Measurements from ENCODE around the gene OSBPL6.
"Not testable (repeated sequence)": the region's sequence is repeated elsewhere in the genome, so short reads cannot be mapped to it uniquely, and the experiment has no call there.

OSBPL6 gene

GRCh38 chr2:178350051-178350450, 155.7 kb downstream of the OSBPL6 start:
- DNase-seq (ENCODE audit: low read depth in 2 of 2) = no peak

GRCh38 chr2:178357704-178358103, 163.4 kb downstream of the OSBPL6 start:
- not testable (repeated sequence) for DNase-seq (ENCODE audit: low read depth in 2 of 2)

DNA sequence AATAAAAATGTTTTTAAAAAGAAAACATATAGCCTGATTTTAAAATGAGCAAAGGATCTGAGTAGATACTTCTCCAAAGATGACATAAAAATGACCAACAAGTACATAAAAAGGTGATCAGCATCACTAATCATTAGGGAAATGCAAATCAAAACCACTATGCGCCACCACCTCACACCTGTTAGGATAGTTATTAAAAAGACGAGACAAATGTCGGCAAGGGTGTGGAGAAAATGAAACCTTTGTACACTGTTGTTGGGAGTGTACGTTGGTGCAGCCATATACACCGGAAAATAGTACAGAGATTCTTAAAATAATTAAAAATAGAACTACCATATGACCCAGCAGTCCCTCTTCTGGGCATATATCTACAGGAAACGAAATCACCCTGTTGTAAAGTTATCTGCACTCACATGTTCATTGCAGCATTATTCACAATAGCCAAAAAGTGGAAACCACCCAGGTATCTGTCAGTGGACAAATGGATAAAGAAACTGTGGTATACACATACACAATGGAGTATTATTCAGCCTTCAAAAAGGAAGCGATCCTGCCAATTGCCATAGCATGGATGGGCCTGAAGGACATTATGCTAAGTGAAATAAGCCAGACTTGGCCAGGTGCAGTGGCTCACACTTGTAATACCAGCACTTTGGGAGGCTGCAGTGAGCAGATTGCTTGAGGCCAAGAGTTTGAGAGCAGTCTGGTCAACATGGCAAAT, 165.0 kb downstream of the OSBPL6 start:
- DNase-seq (ENCODE audit: low read depth in 2 of 2) = no peak

DNA sequence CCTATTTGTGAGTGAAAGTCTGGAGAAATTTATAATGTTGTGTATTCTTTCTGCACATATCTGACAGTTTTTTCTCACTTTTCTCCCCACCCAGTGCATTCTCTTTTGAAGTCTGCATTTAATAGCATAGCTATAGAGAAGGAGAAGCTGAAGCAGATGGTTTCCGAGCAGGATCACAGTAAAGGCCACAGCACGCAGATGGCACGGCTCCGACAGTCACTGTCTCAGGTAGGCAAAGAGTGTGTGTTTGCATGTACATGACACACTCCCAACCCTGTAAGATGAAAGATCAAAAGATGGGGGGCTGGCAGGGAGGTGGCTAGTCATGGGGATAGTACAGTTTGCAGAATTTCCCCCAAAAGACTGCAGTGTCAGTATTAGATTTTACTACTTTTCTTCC, 167.3 kb downstream of the OSBPL6 start:
- DNase-seq (ENCODE audit: low read depth in 2 of 2) = no peak

- peak; percentile 6 to 8 for DNase-seq (ENCODE audit: low read depth in 2 of 2)
Observed at GRCh38 chr2:178363252-178363651, 168.9 kb downstream of the OSBPL6 start.

DNA sequence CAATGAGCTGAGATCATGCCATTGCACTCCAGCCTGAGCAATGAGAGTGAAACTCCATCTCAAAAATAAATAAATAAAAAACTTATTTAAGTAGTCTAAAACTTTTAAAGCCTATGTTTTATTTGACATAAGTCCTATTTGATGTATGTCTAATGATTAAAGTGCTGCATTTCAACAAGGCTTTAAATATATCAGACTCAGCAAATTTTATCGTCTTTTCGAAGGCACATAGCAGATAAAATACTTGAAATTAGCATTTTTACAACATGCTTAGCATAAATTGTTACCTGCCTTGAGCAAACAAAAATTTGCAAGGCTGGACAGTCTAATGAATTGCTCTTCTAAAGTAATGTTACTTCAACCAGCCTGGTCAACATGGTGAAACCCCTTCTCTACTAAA, 170.8 kb downstream of the OSBPL6 start:
- DNase-seq (ENCODE audit: low read depth in 2 of 2) = no peak

- no peak for DNase-seq (ENCODE audit: low read depth in 2 of 2)
Observed at GRCh38 chr2:178366412-178366811, 172.1 kb downstream of the OSBPL6 start.

GRCh38 chr2:178367344-178367743, 173.0 kb downstream of the OSBPL6 start:
- no peak for DNase-seq (ENCODE audit: low read depth in 2 of 2)

DNA sequence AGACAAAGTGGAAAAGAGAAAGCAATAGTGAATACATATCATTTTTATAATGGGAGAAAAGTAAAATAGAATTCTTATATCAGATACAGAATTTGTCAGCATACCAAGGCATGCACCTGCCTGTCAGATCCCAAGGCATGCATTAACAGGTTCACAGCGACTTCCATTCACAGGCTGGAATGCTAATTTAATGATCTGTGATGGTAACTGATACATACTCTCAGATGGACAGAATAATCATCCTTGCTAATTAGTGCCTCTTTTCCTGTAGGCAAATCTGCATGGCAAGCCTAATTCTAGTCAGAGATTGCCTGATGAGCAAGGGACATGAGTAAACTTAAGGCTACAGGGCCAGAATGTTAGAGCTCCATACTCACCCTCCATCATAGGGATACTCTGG, 180.6 kb downstream of the OSBPL6 start:
- no peak for DNase-seq (ENCODE audit: low read depth in 2 of 2)

- no peak for DNase-seq (ENCODE audit: low read depth in 2 of 2)
Observed at GRCh38 chr2:178377046-178377445, 182.7 kb downstream of the OSBPL6 start.

DNA sequence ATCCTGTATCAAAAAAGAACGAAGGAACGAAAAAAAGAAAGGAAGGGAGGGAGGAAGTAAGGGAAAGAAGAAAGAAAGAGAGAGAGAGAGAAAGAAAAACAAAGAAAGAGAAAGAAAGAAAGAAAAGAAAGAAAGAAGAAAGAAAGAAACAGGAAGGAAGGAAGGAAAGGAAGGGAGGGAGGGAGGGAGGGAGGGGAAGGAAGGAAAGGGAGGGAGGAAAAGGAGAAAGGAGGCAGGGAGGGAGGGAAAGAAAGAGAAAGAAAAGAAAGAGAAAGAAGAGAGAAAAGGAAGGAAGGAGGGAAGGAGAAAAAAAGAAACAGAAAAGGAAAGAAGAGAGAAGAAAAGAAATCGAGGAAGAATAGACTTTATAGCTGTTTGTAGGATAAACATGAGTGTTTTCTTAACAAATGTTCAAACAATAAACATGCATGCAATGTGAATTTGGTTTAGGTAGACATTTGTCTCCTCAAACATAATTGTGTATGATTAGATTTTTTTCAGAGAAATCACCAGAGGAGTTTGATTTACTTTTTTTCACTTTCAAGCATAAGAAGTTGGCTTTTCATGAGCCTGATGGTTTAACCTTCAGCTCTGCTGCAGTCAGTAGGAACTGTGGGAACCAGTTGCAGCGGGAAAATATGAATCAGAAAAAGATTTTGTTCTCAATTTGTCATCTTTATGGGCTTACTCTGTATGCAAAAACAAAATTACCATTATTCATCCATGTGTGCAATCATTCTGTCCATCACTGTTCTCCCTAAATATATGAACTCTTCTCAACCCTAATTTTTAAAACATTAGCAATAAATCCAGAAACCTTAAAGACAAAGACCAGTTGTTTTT, 185.1 kb downstream of the OSBPL6 start:
- no peak for DNase-seq (ENCODE audit: low read depth in 2 of 2)

DNA sequence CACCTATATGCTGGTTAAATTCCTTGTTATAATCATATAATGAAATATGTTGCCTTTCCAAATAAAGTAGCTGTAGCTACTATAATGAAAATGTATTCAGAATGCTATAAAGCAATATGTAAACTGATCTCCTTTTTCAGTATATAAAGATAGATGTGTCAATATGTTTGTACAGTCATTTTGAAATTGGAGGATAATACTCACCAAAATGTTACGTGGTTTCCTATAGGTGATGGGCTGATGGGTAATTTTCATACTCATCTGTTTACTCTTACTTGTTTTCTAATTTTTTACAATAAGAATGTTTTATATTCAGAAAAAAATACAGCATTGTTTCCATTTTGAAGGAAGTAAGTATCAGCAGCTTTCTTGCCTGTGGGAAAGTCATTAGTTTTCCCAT, 186.5 kb downstream of the OSBPL6 start:
- no peak for DNase-seq (ENCODE audit: low read depth in 2 of 2)

GRCh38 chr2:178383718-178384117, 189.4 kb downstream of the OSBPL6 start:
- DNase-seq (ENCODE audit: low read depth in 2 of 2) = no peak

DNA sequence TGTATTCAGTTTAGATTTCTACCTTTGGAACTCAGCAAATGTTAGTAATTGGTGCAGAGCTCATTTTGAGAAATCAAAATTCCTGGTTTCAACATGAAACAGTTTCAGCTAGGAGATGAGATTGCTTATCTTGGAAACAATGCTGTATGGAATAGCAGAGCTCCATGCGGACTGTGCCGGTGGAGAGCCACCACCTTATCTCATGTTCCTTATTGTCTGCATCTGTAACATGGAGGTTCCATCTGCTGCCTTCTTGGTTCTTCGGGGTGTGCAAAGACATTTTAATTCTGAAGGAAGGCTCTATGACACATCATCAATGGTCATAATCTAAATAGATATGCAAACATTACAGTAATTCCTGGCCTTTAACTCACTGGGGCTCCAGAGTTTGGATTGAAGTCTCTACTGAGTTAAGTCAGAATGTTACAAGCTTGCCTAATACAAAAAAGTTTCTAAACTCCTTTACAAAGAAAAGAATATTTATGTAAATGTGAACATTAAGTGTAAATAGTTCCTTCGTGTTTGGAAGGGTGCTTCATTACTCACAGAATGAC, 191.4 kb downstream of the OSBPL6 start:
- no peak for DNase-seq (ENCODE audit: low read depth in 2 of 2)

GRCh38 chr2:178386986-178387597, 192.8 kb downstream of the OSBPL6 start:
- DNase-seq (ENCODE audit: low read depth in 2 of 2) = no peak

- no peak for DNase-seq (ENCODE audit: low read depth in 2 of 2)
Observed at GRCh38 chr2:178388287-178388686, 194.0 kb downstream of the OSBPL6 start.

- DNase-seq (ENCODE audit: low read depth in 2 of 2) = no peak
Observed at GRCh38 chr2:178391701-178392100, 197.4 kb downstream of the OSBPL6 start.

GRCh38 chr2:178392215-178392614, 197.9 kb downstream of the OSBPL6 start:
- no peak for DNase-seq (ENCODE audit: low read depth in 2 of 2)

DNA sequence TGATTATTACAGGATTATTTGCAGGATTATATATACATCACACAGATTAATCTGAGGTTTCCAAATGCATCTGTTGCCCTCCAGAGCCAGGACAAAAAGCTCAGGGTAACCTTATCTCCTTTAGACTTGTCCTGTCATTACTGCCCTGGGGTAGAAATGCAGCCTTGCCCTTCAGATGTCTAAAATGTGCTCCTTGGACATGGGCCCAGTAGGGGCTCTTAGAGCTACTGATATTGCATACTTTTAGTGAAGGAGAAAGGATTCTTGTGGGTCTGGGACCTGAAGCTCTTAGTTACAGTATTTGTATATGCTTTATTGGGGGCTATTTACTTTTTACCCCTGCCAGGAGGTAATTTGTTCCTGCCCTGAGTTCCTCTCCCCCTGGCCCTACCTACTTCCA, 200.5 kb downstream of the OSBPL6 start:
- no peak for DNase-seq (ENCODE audit: low read depth in 2 of 2)

- no peak for DNase-seq (ENCODE audit: low read depth in 2 of 2)
Observed at GRCh38 chr2:178395295-178395694, 201.0 kb downstream of the OSBPL6 start.

GRCh38 chr2:178395941-178396570, 201.7 kb downstream of the OSBPL6 start:
- peak; percentile 34 for DNase-seq (ENCODE audit: low read depth in 2 of 2)
